Thyroid gland (tissue), 4 donors: ENCODE measurements around the gene CD82.

Source experiments
- CTCF ChIP-seq, 6 experiments: fragments of 200-600 bp in 3 of 6; fragments of 450-650 bp in 3 of 6; sonication (generic) in 3 of 6; IDR thresholded peaks; one replicate each; pipeline ENCODE4 v1.5.1; 2016 to 2019; ENCODE audit warnings: antibody characterized with exemption in 6 of 6, mild to moderate bottlenecking in 2 of 6, inconsistent platforms in 1 of 6, moderate library complexity in 1 of 6
- POLR2A ChIP-seq, 2 donors: fragments of 450-650 bp; IDR thresholded peaks; one replicate each; pipeline ENCODE4 v1.6.1; 2017; ENCODE audit warnings: antibody characterized with exemption in 2 of 2, mild to moderate bottlenecking in 2 of 2, moderate library complexity in 1 of 2

GRCh38 chr11:44539971-44540370 is 25.5 kb upstream of the CD82 start:
- no peak for TF ChIP-seq CTCF (IDR thresholded peaks at IDR 0.05)
- no peak for TF ChIP-seq POLR2A (IDR thresholded peaks at IDR 0.05)
